ENCODE data around the gene POLR3A. TPM values are rescaled to one million over a fixed set of nuclear protein-coding genes. Genes with fewer than 3 reads are reported as not detected.

Gene POLR3A
- total and polyA plus RNA-seq, 2 of the 13 experiments (the other 11 are each of a cell fraction or from before 2014, with no cell fraction given): 13.6 to 19.2 TPM

DNA sequence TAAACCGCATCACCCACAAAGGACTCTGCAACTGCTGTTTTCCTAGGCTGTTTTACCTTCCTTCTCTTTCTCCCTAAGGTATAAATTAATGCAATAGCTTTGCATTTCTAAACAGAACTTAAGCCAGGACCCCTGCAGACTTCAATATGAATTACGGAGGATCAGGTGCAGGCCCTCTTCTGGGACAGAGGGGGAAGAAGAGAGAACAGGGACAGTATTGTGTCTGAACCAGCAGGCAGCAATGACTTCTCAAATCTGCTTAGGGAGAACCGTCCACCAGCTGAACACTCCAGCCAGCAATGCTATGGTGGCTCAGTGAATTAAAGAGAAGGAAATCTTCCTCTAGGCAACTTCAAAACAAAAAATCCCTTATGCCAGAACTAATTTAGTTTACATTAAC is 35.7 kb downstream of the POLR3A start:
- no peak for ATAC-seq
- no peak for DNase-seq (ENCODE audit: low spot score)
- no TSS peak for BruUV-seq (replicated peaks)
- intact Hi-C loops (cut with micrococcal nuclease; ENCODE audit: unreplicated experiment): no loop called here
- no peaks in the 10 kb centered on the region for H3K79me2 ChIP-seq (ENCODE audit: insufficient read depth, low read length)
- in situ Hi-C loops (cut with HindIII; ENCODE audit: extremely low pct_ligation_motif_present, low pct_unique_long_range_greater_than_20kb): no loop called here
- TF ChIP-seq AKAP8 (CRISPR knock-in tag; IDR thresholded peaks at IDR 0.05) (no peak), ZNF138 (CRISPR knock-in tag; IDR thresholded peaks at IDR 0.05; ENCODE audit: low read depth) (no peak)
- no peak for FAIRE-seq
- H3K4me3 ChIP-seq (replicated peaks in 1 of 3; ENCODE audit: insufficient read depth in 1 of 3, low read depth in 2 of 3, low read length in 3 of 3): no peak overlapping the region
- peaks cover 7 to 44% of the 10 kb centered on the region in 2 experiments for H3K36me3 ChIP-seq (replicated peaks in 1 of 2; ENCODE audit: control insufficient read depth in 1 of 2, insufficient read depth in 2 of 2, low read length in 2 of 2)
- no peak overlapping the region for H2AFZ ChIP-seq (ENCODE audit: low read length)
- no peak overlapping the region for H3K9ac ChIP-seq (ENCODE audit: insufficient read depth, low read depth, low read length)
- no peak overlapping the region for H3K27ac ChIP-seq (ENCODE audit: extremely low read length, insufficient read depth, low read length)
- POLR2A ChIA-PET: no interaction called here
- H3K27me3 ChIP-seq (ENCODE audit: control insufficient read depth in 1 of 2, insufficient read depth in 2 of 2, low read length in 2 of 2): no peaks in the 10 kb centered on the region
- H3K9me3 ChIP-seq (ENCODE audit: low read length): no peaks in the 10 kb centered on the region
- CTCF ChIA-PET (ENCODE audit: low intra/inter-chr PET ratio, low total read pairs): no interaction called here
- H3K4me1 ChIP-seq (ENCODE audit: insufficient read depth, low read length): peaks cover 22% of the 10 kb centered on the region
- no peaks in the 10 kb centered on the region for H4K20me1 ChIP-seq (ENCODE audit: insufficient read depth, low read length)
- WGBS (ENCODE audit: low lambda C conversion rate): 94% methylated on average over 3 of the region's 3 CpGs
- H3K4me2 ChIP-seq (ENCODE audit: low read depth, low read length): no peak overlapping the region

DNA sequence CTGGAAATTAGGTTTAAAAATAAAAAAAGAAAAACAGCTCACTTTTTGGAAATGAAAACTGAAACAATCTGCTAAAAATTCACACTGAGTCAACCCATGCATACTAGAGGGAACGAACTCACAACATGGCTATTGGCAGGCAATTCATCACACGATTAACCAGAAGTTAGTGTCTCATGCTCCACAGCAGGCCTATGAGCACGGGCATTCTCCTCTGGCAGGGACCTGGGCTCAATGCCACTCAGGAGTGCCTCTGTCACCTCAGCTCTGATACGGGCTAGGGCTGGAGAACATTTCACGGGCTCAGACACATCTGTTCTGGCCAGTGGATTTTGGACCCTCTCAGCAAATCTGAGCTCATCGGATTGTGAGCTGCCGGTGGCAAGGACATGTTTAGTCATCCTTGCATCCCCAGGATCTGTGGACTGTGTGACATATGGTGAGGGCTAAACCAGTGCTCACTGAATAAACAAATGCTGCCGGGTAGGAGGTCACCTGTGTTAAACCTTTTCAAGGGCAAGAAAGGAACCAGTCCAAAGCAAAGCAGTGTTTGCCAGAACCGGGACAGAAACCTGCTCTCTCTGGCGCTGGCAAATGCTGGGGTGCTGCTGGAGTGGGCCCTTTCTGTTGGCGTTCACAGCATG is 40.1 kb downstream of the POLR3A start:
- CTCF ChIA-PET (ENCODE audit: low intra/inter-chr PET ratio, low total read pairs): no interaction called here
- intact Hi-C loops (cut with micrococcal nuclease; ENCODE audit: unreplicated experiment): loop anchor here (1.0 kb wide), 3 partner anchors 40 to 143 kb away; partner anchors contain the start of gene POLR3A
- WGBS (ENCODE audit: low lambda C conversion rate): 42% methylated on average over 6 of the region's 11 CpGs
- H3K4me1 ChIP-seq (ENCODE audit: insufficient read depth, low read length): peaks cover 24% of the 10 kb centered on the region
- H3K27ac ChIP-seq (ENCODE audit: extremely low read length, insufficient read depth, low read length): peak overlapping the region; percentile 77
- H3K4me2 ChIP-seq (ENCODE audit: low read depth, low read length): peak overlapping the region; percentile 54
- ATAC-seq: peak; percentile 99
- H4K20me1 ChIP-seq (ENCODE audit: insufficient read depth, low read length): no peaks in the 10 kb centered on the region
- no peaks in the 10 kb centered on the region for H3K79me2 ChIP-seq (ENCODE audit: insufficient read depth, low read length)
- H2AFZ ChIP-seq (ENCODE audit: low read length): no peak overlapping the region
- peak; percentile 89 for FAIRE-seq
- H3K4me3 ChIP-seq (replicated peaks in 1 of 3; ENCODE audit: insufficient read depth in 1 of 3, low read depth in 2 of 3, low read length in 3 of 3): peak overlapping the region in 1 of 3 experiments; percentile 17; a peak in 1 of 6 replicates
- in situ Hi-C loops (cut with HindIII; ENCODE audit: extremely low pct_ligation_motif_present, low pct_unique_long_range_greater_than_20kb): no loop called here
- DNase-seq (ENCODE audit: low spot score): peak; percentile 94
- BruUV-seq (replicated peaks): no TSS peak
- H3K9ac ChIP-seq (ENCODE audit: insufficient read depth, low read depth, low read length): peak overlapping the region; percentile 26
- POLR2A ChIA-PET: interaction anchor here (0.6 to 1.7 kb wide), 9 partner anchors 11 to 142 kb away, joined by 3 to 10 read pairs (median 5); partner anchors contain the start of genes DLG5 and POLR3A
- H3K36me3 ChIP-seq (replicated peaks in 1 of 2; ENCODE audit: control insufficient read depth in 1 of 2, insufficient read depth in 2 of 2, low read length in 2 of 2): peaks cover 28 to 84% of the 10 kb centered on the region in 2 experiments
- H3K9me3 ChIP-seq (ENCODE audit: low read length): no peaks in the 10 kb centered on the region
- H3K27me3 ChIP-seq (ENCODE audit: control insufficient read depth in 1 of 2, insufficient read depth in 2 of 2, low read length in 2 of 2): no peaks in the 10 kb centered on the region
- TF ChIP-seq, protein P1, sequence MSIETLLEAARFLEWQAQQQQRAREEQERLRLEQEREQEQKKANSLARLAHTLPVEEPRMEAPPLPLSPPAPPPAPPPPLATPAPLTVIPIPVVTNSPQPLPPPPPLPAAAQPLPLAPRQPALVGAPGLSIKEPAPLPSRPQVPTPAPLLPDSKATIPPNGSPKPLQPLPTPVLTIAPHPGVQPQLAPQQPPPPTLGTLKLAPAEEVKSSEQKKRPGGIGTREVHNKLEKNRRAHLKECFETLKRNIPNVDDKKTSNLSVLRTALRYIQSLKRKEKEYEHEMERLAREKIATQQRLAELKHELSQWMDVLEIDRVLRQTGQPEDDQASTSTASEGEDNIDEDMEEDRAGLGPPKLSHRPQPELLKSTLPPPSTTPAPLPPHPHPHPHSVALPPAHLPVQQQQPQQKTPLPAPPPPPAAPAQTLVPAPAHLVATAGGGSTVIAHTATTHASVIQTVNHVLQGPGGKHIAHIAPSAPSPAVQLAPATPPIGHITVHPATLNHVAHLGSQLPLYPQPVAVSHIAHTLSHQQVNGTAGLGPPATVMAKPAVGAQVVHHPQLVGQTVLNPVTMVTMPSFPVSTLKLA (IDR thresholded peaks at IDR 0.05): no peak
- TF ChIP-seq GATAD2A (CRISPR knock-in tag; IDR thresholded peaks at IDR 0.05) (peak; percentile 93), ZNF331 (CRISPR knock-in tag; IDR thresholded peaks at IDR 0.05) (peak; percentile 52; the same call in 1 of the 2 replicates), HOXA3 (CRISPR knock-in tag; IDR thresholded peaks at IDR 0.05) (peak; percentile 76), WIZ (CRISPR knock-in tag; IDR thresholded peaks at IDR 0.05) (no peak), ARNT (IDR thresholded peaks at IDR 0.05) (no peak), KAT8 (CRISPR knock-in tag; IDR thresholded peaks at IDR 0.05) (peak; percentile 58), TEAD3 (CRISPR knock-in tag; optimal IDR thresholded peaks at IDR 0.05; ENCODE audit: borderline replicate concordance) (peak; percentile 59), NR1H2 (CRISPR knock-in tag; IDR thresholded peaks at IDR 0.05; ENCODE audit: borderline replicate concordance, low read depth) (no peak)
- TF ChIP-seq, protein P2, sequence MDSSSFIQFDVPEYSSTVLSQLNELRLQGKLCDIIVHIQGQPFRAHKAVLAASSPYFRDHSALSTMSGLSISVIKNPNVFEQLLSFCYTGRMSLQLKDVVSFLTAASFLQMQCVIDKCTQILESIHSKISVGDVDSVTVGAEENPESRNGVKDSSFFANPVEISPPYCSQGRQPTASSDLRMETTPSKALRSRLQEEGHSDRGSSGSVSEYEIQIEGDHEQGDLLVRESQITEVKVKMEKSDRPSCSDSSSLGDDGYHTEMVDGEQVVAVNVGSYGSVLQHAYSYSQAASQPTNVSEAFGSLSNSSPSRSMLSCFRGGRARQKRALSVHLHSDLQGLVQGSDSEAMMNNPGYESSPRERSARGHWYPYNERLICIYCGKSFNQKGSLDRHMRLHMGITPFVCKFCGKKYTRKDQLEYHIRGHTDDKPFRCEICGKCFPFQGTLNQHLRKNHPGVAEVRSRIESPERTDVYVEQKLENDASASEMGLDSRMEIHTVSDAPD (CRISPR knock-in tag; IDR thresholded peaks at IDR 0.05): peak; percentile 78; the same call in 1 of the 2 replicates
- TF ChIP-seq, protein P3, sequence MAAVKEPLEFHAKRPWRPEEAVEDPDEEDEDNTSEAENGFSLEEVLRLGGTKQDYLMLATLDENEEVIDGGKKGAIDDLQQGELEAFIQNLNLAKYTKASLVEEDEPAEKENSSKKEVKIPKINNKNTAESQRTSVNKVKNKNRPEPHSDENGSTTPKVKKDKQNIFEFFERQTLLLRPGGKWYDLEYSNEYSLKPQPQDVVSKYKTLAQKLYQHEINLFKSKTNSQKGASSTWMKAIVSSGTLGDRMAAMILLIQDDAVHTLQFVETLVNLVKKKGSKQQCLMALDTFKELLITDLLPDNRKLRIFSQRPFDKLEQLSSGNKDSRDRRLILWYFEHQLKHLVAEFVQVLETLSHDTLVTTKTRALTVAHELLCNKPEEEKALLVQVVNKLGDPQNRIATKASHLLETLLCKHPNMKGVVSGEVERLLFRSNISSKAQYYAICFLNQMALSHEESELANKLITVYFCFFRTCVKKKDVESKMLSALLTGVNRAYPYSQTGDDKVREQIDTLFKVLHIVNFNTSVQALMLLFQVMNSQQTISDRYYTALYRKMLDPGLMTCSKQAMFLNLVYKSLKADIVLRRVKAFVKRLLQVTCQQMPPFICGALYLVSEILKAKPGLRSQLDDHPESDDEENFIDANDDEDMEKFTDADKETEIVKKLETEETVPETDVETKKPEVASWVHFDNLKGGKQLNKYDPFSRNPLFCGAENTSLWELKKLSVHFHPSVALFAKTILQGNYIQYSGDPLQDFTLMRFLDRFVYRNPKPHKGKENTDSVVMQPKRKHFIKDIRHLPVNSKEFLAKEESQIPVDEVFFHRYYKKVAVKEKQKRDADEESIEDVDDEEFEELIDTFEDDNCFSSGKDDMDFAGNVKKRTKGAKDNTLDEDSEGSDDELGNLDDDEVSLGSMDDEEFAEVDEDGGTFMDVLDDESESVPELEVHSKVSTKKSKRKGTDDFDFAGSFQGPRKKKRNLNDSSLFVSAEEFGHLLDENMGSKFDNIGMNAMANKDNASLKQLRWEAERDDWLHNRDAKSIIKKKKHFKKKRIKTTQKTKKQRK (IDR thresholded peaks at IDR 0.05; ENCODE audit: low read length): no peak
